KG1 (cell line): ENCODE results near the gene PHKG2.
"Not testable (repeated sequence)": the region's sequence is repeated elsewhere in the genome, so short reads cannot be mapped to it uniquely, and the experiment has no call there.

Experiments used
- DNase-seq: peaks from one replicate; lab custom pipeline; 2025; lab: John Stamatoyannopoulos, UW

The PHKG2 gene, protein sequence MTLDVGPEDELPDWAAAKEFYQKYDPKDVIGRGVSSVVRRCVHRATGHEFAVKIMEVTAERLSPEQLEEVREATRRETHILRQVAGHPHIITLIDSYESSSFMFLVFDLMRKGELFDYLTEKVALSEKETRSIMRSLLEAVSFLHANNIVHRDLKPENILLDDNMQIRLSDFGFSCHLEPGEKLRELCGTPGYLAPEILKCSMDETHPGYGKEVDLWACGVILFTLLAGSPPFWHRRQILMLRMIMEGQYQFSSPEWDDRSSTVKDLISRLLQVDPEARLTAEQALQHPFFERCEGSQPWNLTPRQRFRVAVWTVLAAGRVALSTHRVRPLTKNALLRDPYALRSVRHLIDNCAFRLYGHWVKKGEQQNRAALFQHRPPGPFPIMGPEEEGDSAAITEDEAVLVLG

DNA sequence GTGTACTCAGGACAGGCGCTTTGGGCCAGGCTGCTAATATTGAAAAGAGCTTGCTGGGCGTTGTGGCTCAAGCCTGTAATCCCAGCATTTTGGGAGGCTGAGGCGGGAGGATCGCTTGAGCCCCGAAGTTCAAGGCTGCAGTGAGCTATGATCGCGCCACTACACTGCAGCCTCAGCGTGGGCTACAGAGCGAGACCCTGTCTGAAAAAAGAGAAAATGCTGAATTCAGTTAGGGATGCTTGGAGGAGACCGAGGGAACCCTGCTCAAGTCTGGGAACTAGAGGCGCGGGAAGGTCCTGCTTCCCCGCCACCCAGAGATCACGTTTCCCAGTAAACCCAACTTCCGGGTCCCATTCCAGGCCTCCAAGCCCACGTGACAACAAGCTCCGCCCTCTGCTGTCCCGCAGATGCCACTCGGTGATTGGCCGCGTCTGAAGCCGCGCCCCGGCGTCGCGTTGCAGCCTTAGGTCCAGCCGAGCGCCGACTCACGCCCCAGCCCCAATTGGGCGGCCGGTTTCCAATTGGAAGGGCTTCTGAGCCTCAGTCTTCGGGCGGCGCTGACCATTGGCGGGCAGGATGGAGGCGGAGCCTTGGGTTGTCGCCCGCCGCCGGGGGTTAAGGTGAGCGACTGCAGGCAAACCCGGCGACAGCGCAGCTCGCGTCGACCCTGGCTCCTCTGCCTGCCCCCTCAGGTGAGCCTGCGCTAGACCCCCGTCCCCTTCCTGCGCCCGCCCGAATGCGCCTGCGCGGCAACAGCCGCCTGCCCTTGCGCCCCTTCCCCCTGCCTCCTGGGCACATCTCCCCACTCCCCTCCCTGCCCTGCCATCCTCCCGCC, at the start of gene PHKG2:
PHKG2 (plus strand) TSS at position 627 of the 835 bp plus-strand sequence. CDS start 396 bp downstream, outside the sequence.
- DNase-seq = peak; percentile 97

DNA sequence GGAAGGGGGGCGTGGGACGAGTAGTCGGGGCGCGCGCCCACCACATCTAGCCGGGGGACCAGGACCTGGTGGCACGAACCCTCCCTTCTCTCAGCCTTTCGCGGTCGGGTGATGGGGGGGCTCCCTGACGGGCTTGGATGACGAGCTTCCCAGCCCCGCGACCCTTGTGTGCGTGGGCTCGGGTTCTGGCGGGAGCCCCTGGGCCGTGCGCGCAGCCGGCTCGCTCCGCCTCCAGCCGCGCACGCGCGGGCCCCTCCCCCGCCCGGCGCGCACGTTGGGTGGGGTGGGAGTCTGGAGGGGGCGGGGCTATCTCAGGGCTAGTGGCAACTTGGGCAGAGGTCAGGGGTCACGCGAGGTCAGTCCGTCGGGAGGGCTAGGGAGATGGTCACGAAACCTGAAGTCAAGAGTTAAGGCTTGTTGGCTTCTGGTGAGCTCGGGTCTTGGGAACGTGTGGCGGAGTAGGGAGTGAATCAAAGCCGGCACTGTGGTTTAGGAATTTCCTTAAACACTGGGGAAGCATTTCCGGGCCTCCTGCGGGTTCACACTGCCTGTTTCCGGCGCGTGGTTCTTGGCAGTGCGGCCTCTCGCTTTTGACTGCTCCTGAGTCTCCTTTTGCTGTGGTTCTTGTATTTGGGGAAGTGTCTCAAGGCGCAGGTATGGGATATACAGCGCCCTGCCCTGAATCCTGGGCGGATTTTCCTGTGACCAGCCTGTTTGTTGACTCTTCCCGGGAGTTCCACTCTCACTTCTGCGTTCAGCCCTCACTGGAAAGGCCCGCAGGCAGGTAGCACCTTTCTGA, 49.2 kb upstream of the PHKG2 start, which contains the start of gene SRCAP:
SRCAP (plus strand) TSS at position 356 of the 799 bp plus-strand sequence. CDS start 1,654 bp downstream, outside the sequence.
- peak; percentile 60 for DNase-seq

DNA sequence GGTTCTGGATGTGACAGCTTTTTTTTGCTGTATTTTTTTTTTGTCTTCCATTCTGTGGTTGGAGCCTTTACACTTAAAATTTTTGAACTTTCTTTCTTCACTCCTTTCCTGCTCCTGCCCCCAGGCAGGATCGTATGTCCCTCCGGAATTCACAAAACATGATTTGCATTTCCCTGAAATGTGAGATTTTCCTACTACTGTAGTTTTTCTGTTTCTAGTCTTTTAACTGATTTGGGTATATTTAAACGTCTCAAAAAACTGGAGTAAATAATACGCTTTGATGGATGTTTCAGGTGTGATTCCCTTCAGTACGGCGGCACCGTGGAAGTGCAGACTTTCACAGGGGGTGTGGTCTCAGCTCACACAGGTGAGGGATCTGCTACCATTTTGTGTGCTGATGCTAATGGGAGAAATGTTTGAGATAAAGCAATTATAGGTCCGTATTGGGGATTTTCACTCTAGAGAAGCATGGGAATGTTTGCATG, 48.6 kb upstream of the PHKG2 start:
- DNase-seq = no peak

DNA sequence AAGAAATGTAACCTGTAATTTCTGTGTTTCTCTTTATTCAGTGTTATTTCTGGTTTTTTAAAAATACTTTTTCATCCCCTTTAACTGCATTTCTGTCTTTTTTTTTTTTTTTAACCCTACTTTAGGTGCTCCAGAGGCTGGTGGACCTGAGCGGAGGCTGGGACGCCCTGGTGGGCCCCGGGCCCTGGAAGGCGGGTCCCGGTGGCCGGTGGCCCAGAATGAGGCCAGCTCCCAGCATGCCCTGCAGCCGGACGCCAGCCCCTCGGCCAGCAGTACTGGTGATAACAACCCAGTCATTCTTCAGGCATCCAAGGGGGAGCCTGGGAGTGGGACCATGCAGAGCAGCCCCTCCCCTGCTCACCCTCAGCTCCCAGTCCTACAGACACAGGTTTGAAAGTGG, 47.7 kb upstream of the PHKG2 start:
- DNase-seq = no peak

DNA sequence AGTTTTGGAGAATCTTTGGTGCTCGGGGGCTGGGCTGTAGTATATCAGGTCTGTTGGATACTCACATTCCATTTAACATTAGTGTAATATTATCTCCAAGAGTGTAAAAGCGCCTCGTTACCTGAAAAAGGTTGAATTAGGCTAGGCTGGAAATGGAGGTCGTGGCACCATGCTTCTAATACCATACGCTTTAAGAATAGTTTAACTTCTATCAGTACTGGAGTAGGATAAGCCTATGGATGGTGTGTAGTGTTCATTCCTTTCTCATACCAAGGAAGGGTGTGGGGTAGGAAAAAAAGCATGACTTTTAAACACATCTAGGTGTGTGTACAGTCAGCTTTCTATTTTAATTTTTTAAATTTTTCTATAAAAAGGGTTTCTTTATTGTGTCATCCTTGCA, 47.3 kb upstream of the PHKG2 start:
- DNase-seq = no peak

DNA sequence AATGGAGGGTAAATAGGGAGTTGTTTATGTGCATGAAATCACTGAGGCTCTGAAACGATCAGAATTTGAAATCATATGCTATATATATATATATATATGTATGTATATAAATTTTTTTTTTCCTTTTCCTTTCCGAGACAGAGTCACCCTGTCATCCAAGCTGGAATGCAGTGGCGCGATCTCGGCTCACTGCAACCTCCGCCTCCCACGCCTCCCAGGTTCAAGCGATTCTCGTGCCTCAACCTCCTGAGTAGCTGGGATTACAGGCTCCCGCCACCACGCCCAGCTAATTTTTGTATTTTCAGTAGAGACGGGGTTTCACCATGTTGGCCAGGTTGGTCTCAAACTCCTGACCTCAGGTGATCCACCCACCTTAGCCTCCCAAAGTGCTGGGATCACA, 45.2 kb upstream of the PHKG2 start:
- DNase-seq = not testable (repeated sequence)

DNA sequence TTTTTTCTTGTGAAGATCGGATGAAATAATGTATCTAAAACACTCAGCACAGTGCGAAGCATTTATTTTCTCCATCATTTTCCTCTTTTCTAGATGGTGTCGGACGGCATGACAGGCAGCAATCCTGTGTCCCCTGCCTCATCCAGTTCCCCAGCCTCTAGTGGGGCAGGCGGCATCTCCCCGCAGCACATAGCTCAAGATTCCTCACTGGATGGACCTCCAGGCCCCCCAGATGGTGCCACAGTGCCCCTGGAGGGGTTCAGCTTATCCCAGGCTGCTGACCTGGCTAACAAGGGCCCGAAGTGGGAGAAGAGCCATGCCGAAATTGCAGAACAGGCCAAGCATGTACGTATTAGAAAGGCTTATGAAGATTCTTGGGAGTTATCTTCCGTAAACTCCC, 44.3 kb upstream of the PHKG2 start:
- DNase-seq = no peak

DNA sequence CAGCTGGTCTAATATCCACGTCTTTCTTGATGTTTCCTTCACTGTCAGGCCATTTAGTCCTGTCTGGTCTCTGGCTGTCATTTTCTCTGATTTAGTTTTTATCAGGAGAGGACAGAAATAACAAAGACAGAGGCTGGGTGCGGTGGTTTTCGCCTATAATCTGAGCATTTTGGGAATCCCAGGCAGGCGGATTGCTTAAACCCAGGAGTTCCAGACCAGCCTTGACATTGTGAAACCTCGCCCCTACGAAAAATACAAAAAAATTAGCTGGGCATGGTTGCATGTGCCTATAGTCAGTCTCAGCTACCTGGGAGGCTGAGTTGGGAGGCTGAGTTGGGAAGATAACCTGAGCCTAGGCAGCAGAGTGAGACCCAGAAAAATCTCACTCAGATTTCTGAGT, 42.2 kb upstream of the PHKG2 start:
- no peak for DNase-seq

DNA sequence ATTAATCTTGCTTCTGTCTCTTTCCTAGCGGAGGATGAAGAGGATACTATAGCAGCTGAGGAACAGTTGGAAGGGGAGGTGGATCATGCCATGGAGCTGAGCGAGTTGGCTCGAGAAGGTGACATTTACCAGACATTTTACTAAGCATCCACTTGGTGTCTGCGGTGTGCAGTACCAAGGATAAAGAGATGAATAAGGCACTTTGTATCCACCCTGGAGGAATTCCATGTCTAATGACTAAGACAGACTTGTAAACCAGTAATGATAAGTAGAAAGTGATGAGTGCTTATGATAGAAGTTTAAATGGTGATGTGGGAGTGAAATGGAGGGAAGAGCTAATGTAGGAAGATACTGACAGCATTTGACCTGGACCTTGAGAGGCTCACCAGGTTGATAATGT, 37.3 kb upstream of the PHKG2 start:
- no peak for DNase-seq

DNA sequence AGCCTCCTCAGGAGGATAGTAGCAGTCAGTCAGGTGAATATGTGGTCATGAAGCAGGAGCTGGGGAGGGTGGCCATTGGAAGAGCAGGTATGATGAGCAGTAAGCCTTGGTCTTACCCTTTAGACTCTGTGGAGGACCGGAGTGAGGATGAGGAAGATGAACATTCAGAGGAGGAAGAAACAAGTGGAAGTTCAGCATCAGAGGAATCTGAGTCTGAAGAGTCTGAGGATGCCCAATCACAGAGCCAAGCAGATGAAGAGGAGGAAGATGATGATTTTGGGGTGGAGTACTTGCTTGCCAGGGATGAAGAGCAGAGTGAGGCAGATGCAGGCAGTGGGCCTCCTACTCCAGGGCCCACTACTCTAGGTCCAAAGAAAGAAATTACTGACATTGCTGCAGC, 36.5 kb upstream of the PHKG2 start:
- no peak for DNase-seq

DNA sequence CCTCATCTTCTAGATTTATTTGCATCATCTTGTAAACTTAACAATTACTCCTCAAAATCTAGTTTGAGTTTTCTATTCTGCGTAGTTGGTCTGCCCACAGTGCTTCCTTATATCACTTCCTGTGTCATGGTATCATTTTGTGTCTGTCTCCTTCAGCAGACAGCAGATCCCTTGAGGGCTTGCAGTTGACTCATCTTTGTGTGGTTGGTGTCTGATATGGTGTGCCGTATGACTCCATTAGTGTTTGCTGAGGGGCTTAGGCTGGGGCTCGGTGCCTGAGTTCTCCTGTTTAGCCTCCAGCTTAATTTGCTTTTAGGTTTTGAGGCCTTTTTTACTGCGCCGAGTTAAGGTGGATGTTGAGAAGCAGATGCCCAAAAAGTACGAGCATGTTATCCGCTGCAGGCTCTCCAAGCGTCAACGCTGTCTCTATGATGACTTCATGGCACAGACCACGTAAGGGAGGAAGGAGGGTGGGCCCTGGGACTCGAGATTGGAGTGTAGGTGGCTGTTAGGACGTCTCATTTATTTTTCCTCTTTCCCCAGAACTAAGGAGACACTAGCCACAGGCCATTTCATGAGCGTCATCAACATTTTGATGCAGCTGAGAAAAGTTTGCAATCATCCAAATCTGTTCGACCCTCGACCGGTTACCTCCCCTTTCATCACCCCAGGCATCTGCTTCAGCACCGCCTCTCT, 32.3 kb upstream of the PHKG2 start:
- DNase-seq = peak; percentile 10

DNA sequence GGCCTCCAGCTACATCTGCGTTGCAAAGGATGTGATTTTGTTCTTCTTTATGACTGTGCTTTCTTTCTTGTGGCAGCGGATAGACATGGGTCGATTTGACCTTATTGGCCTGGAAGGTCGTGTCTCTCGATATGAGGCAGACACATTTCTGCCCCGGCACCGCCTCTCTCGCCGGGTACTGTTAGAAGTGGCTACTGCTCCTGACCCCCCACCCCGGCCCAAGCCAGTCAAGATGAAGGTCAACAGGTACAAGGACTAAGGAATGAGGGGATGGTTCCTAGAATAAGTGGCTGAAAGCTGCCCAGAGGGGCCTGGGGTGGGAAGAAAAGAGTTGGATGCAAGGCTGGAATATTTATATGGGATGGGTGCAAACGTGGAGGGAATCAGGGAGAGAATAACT, 28.1 kb upstream of the PHKG2 start:
- no peak for DNase-seq

DNA sequence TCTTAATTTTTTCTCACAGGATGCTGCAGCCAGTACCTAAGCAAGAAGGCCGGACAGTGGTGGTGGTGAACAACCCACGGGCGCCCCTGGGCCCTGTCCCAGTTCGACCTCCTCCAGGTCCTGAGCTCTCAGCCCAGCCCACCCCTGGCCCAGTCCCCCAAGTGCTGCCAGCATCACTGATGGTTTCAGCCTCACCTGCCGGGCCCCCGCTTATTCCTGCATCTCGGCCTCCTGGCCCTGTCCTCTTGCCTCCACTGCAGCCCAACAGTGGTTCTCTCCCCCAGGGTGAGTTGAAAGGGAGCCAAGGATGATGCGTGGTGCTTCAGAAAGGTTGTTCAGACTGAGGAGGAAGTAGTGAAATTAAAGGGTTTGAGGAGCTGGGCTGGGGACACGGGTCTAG, 27.5 kb upstream of the PHKG2 start:
- DNase-seq = no peak

DNA sequence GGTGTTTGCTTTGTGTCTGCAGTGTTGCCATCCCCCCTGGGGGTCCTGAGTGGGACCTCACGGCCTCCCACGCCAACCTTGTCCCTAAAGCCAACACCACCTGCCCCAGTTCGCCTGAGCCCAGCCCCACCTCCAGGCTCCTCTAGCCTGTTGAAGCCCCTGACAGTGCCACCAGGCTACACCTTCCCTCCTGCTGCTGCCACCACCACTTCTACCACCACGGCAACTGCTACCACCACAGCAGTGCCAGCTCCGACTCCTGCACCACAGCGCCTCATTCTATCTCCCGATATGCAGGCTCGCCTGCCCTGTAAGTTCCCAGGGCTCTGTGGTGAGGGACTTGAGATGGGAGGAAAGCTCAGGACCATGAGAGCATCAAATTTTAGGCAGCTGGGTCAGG, 27.1 kb upstream of the PHKG2 start:
- DNase-seq = no peak

DNA sequence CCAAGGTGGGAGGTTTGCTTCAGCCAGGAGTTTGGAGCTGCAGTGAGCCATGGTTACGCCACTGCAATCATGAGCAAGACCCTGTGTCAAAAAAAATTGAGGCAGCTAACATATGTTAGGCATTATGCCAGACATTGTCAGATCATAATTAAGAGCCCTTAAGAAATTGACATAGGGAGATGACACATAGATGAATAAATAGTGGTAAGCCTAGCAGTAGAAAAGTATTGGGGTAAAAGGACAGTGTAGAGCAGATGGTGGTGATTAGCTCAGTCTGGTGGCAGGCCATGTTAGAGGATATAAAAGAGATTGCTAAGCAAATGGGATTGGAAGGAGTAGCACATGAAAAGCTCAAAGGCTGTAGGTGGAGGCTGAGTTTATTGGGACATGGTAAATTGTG, 26.6 kb upstream of the PHKG2 start:
- no peak for DNase-seq

DNA sequence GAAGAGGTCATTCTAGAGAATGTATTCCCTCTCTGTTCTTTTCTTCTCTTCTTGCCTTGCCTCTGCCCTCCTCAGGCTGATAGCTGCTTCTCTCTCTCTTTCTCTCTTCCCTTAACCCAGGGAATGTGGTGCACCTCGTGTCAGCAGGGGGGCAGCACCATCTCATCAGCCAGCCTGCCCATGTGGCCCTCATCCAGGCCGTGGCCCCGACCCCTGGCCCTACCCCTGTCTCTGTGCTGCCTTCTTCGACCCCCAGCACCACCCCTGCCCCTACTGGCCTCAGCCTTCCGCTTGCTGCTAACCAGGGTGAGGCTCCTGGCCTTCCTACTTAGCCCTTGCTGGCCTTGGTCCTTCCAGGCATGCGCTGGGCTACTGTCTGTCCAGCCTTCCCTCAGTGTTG, 25.8 kb upstream of the PHKG2 start:
- DNase-seq = no peak

DNA sequence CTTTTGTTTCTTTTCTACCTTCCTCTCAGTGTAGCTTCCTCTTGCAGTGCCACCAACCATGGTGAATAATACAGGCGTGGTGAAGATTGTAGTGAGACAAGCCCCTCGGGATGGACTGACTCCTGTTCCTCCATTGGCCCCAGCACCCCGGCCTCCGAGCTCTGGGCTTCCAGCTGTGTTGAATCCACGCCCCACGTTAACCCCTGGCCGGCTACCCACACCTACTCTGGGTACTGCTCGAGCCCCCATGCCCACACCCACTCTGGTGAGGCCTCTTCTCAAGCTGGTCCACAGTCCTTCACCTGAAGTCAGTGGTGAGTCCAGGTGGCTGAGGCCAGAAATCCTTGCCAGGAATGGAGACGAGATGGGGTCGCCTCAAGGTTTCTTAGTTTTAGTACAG, 25.3 kb upstream of the PHKG2 start:
- DNase-seq = no peak

DNA sequence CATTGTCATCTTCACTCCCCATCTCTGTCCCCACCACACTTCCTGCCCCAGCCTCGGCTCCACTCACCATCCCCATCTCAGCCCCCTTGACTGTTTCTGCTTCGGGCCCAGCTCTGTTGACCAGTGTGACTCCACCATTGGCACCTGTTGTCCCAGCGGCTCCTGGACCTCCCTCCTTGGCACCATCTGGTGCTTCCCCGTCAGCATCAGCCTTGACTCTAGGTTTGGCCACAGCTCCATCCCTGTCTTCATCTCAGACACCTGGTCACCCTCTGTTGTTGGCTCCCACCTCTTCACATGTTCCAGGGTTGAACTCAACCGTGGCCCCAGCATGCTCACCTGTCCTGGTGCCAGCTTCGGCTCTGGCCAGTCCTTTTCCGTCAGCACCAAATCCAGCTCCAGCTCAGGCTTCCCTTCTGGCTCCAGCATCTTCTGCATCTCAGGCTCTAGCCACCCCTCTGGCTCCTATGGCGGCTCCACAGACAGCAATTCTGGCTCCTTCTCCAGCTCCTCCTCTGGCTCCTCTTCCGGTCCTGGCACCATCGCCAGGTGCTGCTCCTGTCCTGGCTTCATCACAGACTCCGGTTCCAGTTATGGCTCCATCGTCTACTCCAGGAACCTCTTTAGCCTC, 24.4 kb upstream of the PHKG2 start:
- no peak for DNase-seq

DNA sequence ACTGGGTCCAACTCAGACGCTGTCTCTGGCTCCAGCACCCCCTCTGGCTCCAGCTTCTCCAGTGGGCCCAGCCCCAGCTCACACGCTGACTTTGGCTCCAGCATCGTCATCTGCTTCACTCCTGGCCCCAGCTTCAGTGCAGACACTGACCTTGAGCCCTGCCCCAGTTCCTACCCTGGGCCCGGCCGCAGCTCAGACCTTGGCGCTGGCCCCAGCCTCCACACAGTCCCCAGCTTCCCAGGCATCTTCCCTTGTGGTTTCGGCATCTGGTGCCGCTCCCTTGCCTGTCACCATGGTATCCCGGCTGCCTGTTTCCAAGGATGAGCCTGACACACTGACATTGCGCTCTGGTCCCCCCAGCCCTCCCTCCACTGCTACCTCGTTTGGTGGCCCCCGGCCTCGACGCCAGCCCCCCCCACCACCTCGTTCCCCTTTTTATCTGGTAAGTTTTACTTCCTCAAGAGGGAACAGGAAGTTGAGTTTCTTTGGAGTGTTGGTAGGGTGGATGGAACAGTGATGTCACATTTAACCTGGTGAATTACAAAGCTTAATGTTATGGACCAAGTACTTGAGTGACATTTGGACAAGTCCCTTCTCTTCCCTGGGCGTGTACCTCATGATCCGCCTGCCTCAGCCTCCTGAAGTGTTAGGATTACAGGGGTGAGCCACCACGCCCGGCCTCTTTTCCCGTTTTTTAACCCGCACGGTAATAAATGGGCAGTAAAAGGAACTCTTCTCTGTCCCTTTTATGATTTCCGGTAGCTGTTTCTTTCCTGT, 23.4 kb upstream of the PHKG2 start:
- DNase-seq = no peak

DNA sequence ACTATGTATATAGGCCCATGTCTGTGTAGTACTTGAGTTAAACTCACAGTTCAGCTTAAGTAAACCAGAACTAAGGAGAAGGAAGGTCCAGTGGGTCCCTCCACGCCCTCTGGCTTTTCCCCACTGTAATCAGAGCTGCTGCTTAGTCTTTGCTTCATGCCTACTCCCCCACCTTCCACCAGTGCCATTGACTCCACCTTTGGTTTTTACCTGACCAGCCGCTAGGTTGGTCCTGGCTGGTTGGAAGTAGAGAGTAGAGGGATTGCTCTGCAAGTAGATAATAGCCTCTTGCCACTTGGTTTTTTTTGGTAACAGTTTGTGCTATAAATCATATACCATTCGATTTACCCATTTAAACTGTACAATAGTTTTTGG, 22.8 kb upstream of the PHKG2 start:
- DNase-seq = no peak
